ENCODE data around the gene LRRFIP2.

GRCh38 chr3:37030588-37030987 is 143.8 kb downstream of the LRRFIP2 start:
- TF ChIP-seq POLR2A (IDR thresholded peaks at IDR 0.05): no peak
- no peak for TF ChIP-seq CTCF (IDR thresholded peaks at IDR 0.05)
